SK-N-SH treated with all-trans-retinoic acid at 6 μM for 48 hours (cell line): Measurements from ENCODE around the gene CCDC188.

Experiments
- CREB5 ChIP-seq: fragments of 250-450 bp; sonication (Bioruptor Pico); IDR thresholded peaks from 2 replicates; pipeline ENCODE4 v1.5.1; 2020; ENCODE audit warnings: low read depth, mild to moderate bottlenecking, moderate library complexity
- TCF4 ChIP-seq: fragments of 250-450 bp; sonication (Bioruptor Pico); IDR thresholded peaks from 2 replicates; pipeline ENCODE4 v1.8.0; 2021; ENCODE audit warnings: mild to moderate bottlenecking, moderate library complexity, borderline replicate concordance
- ZFP30 ChIP-seq: fragments of 450-650 bp; formaldehyde crosslinking; IDR thresholded peaks from 2 replicates; pipeline ENCODE4 v1.5.0; 2022; ENCODE audit warnings: mild to moderate bottlenecking, moderate library complexity

- TF ChIP-seq TCF4 (CRISPR knock-in tag) (no peak), CREB5 (CRISPR knock-in tag) (no peak), ZFP30 (CRISPR knock-in tag) (no peak)
These were observed 9.4 kb downstream of the CCDC188 start for GRCh38 chr22:20141186-20142077.
